ENCODE measurements around the gene CSNK1A1.

Gene CSNK1A1

GRCh38 chr5:149585910-149586309 is 34.7 kb upstream of the CSNK1A1 start:
- H3K27ac ChIP-seq (ENCODE audit: low read depth, low read length): no peak overlapping the region
- no peak overlapping the region for H3K4me3 ChIP-seq (ENCODE audit: low read length)
- H3K4me1 ChIP-seq (ENCODE audit: control insufficient read depth, insufficient read depth, low read length): peaks cover 17% of the 10 kb centered on the region
- H3K36me3 ChIP-seq (ENCODE audit: control insufficient read depth, insufficient read depth, low read length): no peaks in the 10 kb centered on the region
- no peaks in the 10 kb centered on the region for H3K27me3 ChIP-seq (ENCODE audit: control insufficient read depth, insufficient read depth, low read length)
- H3K9ac ChIP-seq (ENCODE audit: low read length): no peak overlapping the region

- no peak overlapping the region for H3K9ac ChIP-seq (ENCODE audit: low read length)
- H3K36me3 ChIP-seq (ENCODE audit: control insufficient read depth, insufficient read depth, low read length): no peaks in the 10 kb centered on the region
- no peak overlapping the region for H3K4me3 ChIP-seq (ENCODE audit: low read length)
- no peaks in the 10 kb centered on the region for H3K27me3 ChIP-seq (ENCODE audit: control insufficient read depth, insufficient read depth, low read length)
- peaks cover 21% of the 10 kb centered on the region for H3K4me1 ChIP-seq (ENCODE audit: control insufficient read depth, insufficient read depth, low read length)
- peak overlapping the region; percentile 83 for H3K27ac ChIP-seq (ENCODE audit: low read depth, low read length)
These were observed 32.9 kb upstream of the CSNK1A1 start for GRCh38 chr5:149584121-149584520.

- peak overlapping the region; percentile 43 for H3K4me3 ChIP-seq (ENCODE audit: low read length)
- peak overlapping the region; percentile 83 for H3K27ac ChIP-seq (ENCODE audit: low read depth, low read length)
- H3K36me3 ChIP-seq (ENCODE audit: control insufficient read depth, insufficient read depth, low read length): no peaks in the 10 kb centered on the region
- H3K9ac ChIP-seq (ENCODE audit: low read length): no peak overlapping the region
- H3K4me1 ChIP-seq (ENCODE audit: control insufficient read depth, insufficient read depth, low read length): peaks cover 21% of the 10 kb centered on the region
- no peaks in the 10 kb centered on the region for H3K27me3 ChIP-seq (ENCODE audit: control insufficient read depth, insufficient read depth, low read length)
These were observed 32.2 kb upstream of the CSNK1A1 start for GRCh38 chr5:149583394-149583793.

DNA sequence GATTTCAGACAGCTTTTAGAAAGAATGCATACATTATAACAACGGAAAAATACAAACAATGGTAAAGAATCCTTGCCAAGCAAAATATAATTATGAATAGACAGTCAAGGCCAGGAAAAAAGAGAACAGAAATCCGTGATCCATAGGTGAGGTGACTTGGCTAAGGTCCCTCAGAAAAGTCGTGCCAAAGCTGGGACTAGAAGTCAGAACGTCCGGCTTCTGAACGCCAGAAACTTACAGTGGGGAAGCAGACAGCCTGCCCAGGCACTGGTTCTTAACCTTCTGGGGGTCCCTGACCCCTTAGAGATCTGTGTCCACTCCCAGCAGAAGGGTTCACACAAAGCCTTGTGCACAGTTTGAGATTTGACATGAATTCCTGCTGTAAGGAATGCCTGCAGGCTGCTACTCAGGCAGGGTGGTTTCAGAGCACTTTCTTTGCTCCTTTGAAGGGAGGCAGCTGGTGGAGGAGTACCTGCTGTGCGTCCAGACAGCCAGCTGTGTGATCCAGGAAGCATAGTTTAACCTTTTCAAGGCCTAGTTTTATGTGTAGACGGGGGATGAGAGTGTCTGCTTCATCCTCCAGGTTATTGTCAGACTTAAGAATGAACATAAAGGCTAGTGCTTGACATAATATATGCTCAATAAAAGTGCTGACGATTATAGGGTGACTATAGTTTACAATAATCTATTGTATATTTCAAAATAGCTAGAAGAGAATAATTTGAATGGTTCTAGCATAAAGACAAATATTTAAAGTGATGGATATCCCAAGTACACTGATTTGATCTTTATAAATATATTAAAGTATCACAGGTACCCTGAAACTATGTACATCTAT is 30.9 kb upstream of the CSNK1A1 start:
- Histone ChIP-seq H3K4me1 (ENCODE audit: control insufficient read depth, insufficient read depth, low read length) (peaks cover 17% of the 10 kb centered on the region), H3K4me3 (ENCODE audit: low read length) (peak overlapping the region; percentile 77), H3K27me3 (ENCODE audit: control insufficient read depth, insufficient read depth, low read length) (no peaks in the 10 kb centered on the region)

GRCh38 chr5:149581192-149581861 is 30.1 kb upstream of the CSNK1A1 start, which contains the start of gene ARHGEF37:
TSS of gene ARHGEF37 (plus strand) at chr5:149581498. CDS start at chr5:149597770, 16,272 bp downstream.
- Histone ChIP-seq H3K27me3 (ENCODE audit: control insufficient read depth, insufficient read depth, low read length) (no peaks in the 10 kb centered on the region), H3K4me1 (ENCODE audit: control insufficient read depth, insufficient read depth, low read length) (peaks cover 17% of the 10 kb centered on the region)

More for the DNA sequence above, 30.9 kb upstream of the CSNK1A1 start:
- Histone ChIP-seq H3K36me3 (ENCODE audit: control insufficient read depth, insufficient read depth, low read length) (no peaks in the 10 kb centered on the region), H3K27ac (ENCODE audit: low read depth, low read length) (peak overlapping the region; percentile 91), H3K9ac (ENCODE audit: low read length) (peak overlapping the region; percentile 78)

GRCh38 chr5:149580808-149581191 is 29.6 kb upstream of the CSNK1A1 start:
- H3K36me3 ChIP-seq (ENCODE audit: control insufficient read depth, insufficient read depth, low read length): no peaks in the 10 kb centered on the region
- peak overlapping the region; percentile 29 for H3K9ac ChIP-seq (ENCODE audit: low read length)
- H3K4me1 ChIP-seq (ENCODE audit: control insufficient read depth, insufficient read depth, low read length): peaks cover 17% of the 10 kb centered on the region
- no peaks in the 10 kb centered on the region for H3K27me3 ChIP-seq (ENCODE audit: control insufficient read depth, insufficient read depth, low read length)
- H3K4me3 ChIP-seq (ENCODE audit: low read length): peak overlapping the region; percentile 77
- peak overlapping the region; percentile 91 for H3K27ac ChIP-seq (ENCODE audit: low read depth, low read length)

More at GRCh38 chr5:149581192-149581861, 30.1 kb upstream of the CSNK1A1 start, which contains the start of gene ARHGEF37:
- peak within 1 kb of the TSS; percentile 91 for H3K27ac ChIP-seq (ENCODE audit: low read depth, low read length)
- H3K4me3 ChIP-seq (ENCODE audit: low read length): peak within 1 kb of the TSS; percentile 77
- peak within 1 kb of the TSS; percentile 78 for H3K9ac ChIP-seq (ENCODE audit: low read length)
- no peaks in the 10 kb centered on the region for H3K36me3 ChIP-seq (ENCODE audit: control insufficient read depth, insufficient read depth, low read length)

- Histone ChIP-seq H3K27me3 (ENCODE audit: control insufficient read depth, insufficient read depth, low read length) (no peaks in the 10 kb centered on the region), H3K4me3 (ENCODE audit: low read length) (no peak overlapping the region), H3K27ac (ENCODE audit: low read depth, low read length) (no peak overlapping the region), H3K36me3 (ENCODE audit: control insufficient read depth, insufficient read depth, low read length) (no peaks in the 10 kb centered on the region), H3K9ac (ENCODE audit: low read length) (no peak overlapping the region), H3K4me1 (ENCODE audit: control insufficient read depth, insufficient read depth, low read length) (peaks cover 14% of the 10 kb centered on the region)
These were observed 27.7 kb upstream of the CSNK1A1 start for GRCh38 chr5:149578896-149579295.

DNA sequence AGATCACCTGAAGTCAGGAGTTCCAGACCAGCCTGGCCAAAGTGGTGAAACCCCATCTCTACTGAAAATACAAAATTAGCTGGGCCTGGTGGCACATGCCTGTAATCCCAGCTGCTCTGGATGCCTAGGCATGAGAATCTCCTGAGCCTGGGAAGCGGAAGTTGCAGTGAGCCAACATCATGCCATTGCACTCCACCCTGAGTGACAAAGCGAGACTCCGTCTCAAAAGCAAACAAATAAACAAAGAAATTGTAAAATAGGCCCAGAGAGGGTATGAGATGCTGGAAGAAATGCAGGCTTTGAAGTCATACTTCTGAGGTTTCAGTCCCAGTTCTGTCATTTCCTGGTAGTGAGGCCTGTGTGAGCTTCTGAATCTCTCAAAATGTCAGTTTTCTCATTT is 24.8 kb upstream of the CSNK1A1 start:
- H3K4me1 ChIP-seq (ENCODE audit: control insufficient read depth, insufficient read depth, low read length): peaks cover 4% of the 10 kb centered on the region
- H3K36me3 ChIP-seq (ENCODE audit: control insufficient read depth, insufficient read depth, low read length): no peaks in the 10 kb centered on the region
- no peak overlapping the region for H3K27ac ChIP-seq (ENCODE audit: low read depth, low read length)
- no peaks in the 10 kb centered on the region for H3K27me3 ChIP-seq (ENCODE audit: control insufficient read depth, insufficient read depth, low read length)
- H3K9ac ChIP-seq (ENCODE audit: low read length): no peak overlapping the region
- H3K4me3 ChIP-seq (ENCODE audit: low read length): no peak overlapping the region

GRCh38 chr5:149575131-149575530 is 23.9 kb upstream of the CSNK1A1 start:
- H3K4me3 ChIP-seq (ENCODE audit: low read length): no peak overlapping the region
- no peaks in the 10 kb centered on the region for H3K27me3 ChIP-seq (ENCODE audit: control insufficient read depth, insufficient read depth, low read length)
- H3K36me3 ChIP-seq (ENCODE audit: control insufficient read depth, insufficient read depth, low read length): no peaks in the 10 kb centered on the region
- H3K4me1 ChIP-seq (ENCODE audit: control insufficient read depth, insufficient read depth, low read length): no peaks in the 10 kb centered on the region
- no peak overlapping the region for H3K9ac ChIP-seq (ENCODE audit: low read length)
- no peak overlapping the region for H3K27ac ChIP-seq (ENCODE audit: low read depth, low read length)

DNA sequence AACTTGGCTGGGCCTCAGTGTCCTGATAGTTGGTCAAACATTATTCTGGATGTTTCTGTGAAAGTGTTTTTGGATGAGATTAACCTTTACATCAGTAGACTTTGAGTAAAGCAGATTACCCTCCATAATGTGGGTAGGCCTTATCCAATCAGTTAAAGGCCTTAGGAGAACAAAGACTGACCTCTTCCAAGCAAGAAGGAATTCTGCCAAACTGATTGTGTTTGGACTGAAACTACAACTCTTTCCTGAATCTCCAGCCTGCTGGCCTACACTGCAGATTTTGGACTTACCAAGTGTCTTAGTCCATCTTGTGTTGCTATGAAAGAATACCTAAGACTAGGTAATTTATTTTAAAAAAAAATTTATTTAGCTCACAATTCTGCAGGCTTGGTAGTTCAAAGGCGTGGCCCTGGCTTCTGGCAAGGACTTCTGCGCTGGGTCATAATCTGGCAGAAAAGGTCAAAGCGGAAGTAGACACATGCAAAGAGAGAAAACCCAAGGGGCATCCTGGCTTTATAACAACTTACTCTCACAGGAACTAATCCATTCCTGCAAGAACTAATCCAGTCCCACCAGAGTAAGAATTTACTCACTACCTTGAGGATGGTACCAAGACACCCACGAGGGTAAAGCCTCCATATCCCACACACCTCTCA is 21.5 kb upstream of the CSNK1A1 start:
- H3K27ac ChIP-seq (ENCODE audit: low read depth, low read length): no peak overlapping the region
- H3K9ac ChIP-seq (ENCODE audit: low read length): no peak overlapping the region
- H3K4me3 ChIP-seq (ENCODE audit: low read length): no peak overlapping the region
- H3K4me1 ChIP-seq (ENCODE audit: control insufficient read depth, insufficient read depth, low read length): no peaks in the 10 kb centered on the region
- no peaks in the 10 kb centered on the region for H3K27me3 ChIP-seq (ENCODE audit: control insufficient read depth, insufficient read depth, low read length)
- no peaks in the 10 kb centered on the region for H3K36me3 ChIP-seq (ENCODE audit: control insufficient read depth, insufficient read depth, low read length)

GRCh38 chr5:149572170-149572569 is 20.9 kb upstream of the CSNK1A1 start:
- Histone ChIP-seq H3K27ac (ENCODE audit: low read depth, low read length) (no peak overlapping the region), H3K36me3 (ENCODE audit: control insufficient read depth, insufficient read depth, low read length) (no peaks in the 10 kb centered on the region), H3K4me3 (ENCODE audit: low read length) (no peak overlapping the region), H3K9ac (ENCODE audit: low read length) (no peak overlapping the region), H3K4me1 (ENCODE audit: control insufficient read depth, insufficient read depth, low read length) (no peaks in the 10 kb centered on the region), H3K27me3 (ENCODE audit: control insufficient read depth, insufficient read depth, low read length) (no peaks in the 10 kb centered on the region)

GRCh38 chr5:149567226-149567625 is 16.0 kb upstream of the CSNK1A1 start:
- Histone ChIP-seq H3K4me1 (ENCODE audit: control insufficient read depth, insufficient read depth, low read length) (peaks cover 13% of the 10 kb centered on the region), H3K4me3 (ENCODE audit: low read length) (no peak overlapping the region), H3K27ac (ENCODE audit: low read depth, low read length) (no peak overlapping the region), H3K27me3 (ENCODE audit: control insufficient read depth, insufficient read depth, low read length) (no peaks in the 10 kb centered on the region), H3K36me3 (ENCODE audit: control insufficient read depth, insufficient read depth, low read length) (no peaks in the 10 kb centered on the region), H3K9ac (ENCODE audit: low read length) (no peak overlapping the region)
